Keratinocyte (primary cell): ENCODE results near the gene BID. TPM values are rescaled to one million over a fixed set of nuclear protein-coding genes. Genes with fewer than 3 reads are reported as not detected.

ENCODE experiments used
- DNase-seq: peaks from one replicate; pipeline ENCODE4 v3.0.0-alpha.2; 2011; ENCODE audit warnings: low read depth, missing footprints, low spot score
- FAIRE-seq: peaks from 2 replicates; lab custom pipeline; 2011; peaks lifted over from hg19 to GRCh38; lab: Jason Lieb, UNC
- H2AFZ ChIP-seq: 2 replicates; pipeline ENCODE4 v1.6.0; 2012; ENCODE audit warnings: low read length, control low read depth, inconsistent platforms; ENCODE audit not compliant: control insufficient read depth
- H3K27ac ChIP-seq: 2 replicates; pipeline ENCODE4 v1.5.1; 2011; ENCODE audit warnings: low read length; ENCODE audit not compliant: control insufficient read depth, insufficient read depth
- H3K27me3 ChIP-seq: 3 replicates; pipeline ENCODE4 v1.6.0; 2011; ENCODE audit warnings: low read length; ENCODE audit not compliant: control insufficient read depth, insufficient read depth; ENCODE audit errors: extremely low read depth
- H3K36me3 ChIP-seq, 2 experiments: 2 replicates in 1 of 2; 3 replicates in 1 of 2; pipeline ENCODE4 v1.5.1; 2011; ENCODE audit warnings: low read length in 2 of 2, mild to moderate bottlenecking in 1 of 2; ENCODE audit not compliant: control insufficient read depth in 2 of 2, insufficient read depth in 2 of 2; ENCODE audit errors: extremely low read depth in 1 of 2
- H3K4me1 ChIP-seq: 3 replicates; pipeline ENCODE4 v1.5.1; 2011; ENCODE audit warnings: low read length; ENCODE audit not compliant: control insufficient read depth, insufficient read depth; ENCODE audit errors: extremely low read depth
- H3K4me2 ChIP-seq: 3 replicates; pipeline ENCODE4 v1.6.0; 2011; ENCODE audit warnings: low read depth, low read length; ENCODE audit not compliant: control insufficient read depth, insufficient read depth; ENCODE audit errors: extremely low read depth
- H3K4me3 ChIP-seq, 3 experiments: fragments of 200-600 bp in 1 of 3; sonication (generic) in 1 of 3; 2 replicates in 2 of 3; 3 replicates in 1 of 3; pipeline ENCODE4 v1.5.1; 2011 to 2016; ENCODE audit warnings: low read length in 3 of 3, mild to moderate bottlenecking in 3 of 3, control low read depth in 2 of 3, inconsistent platforms in 1 of 3, low read depth in 1 of 3, mixed read lengths in 1 of 3, mixed run types in 1 of 3, moderate library complexity in 1 of 3; ENCODE audit not compliant: control insufficient read depth in 2 of 3, insufficient read depth in 2 of 3; ENCODE audit errors: extremely low read depth in 1 of 3
- H3K79me2 ChIP-seq: 2 replicates; pipeline ENCODE4 v1.6.0; 2012; ENCODE audit warnings: low read length; ENCODE audit not compliant: control insufficient read depth, insufficient read depth
- H3K9ac ChIP-seq: 3 replicates; pipeline ENCODE4 v1.6.0; 2011; ENCODE audit warnings: low read length; ENCODE audit not compliant: control insufficient read depth, insufficient read depth; ENCODE audit errors: extremely low read depth
- H3K9me1 ChIP-seq: 3 replicates; pipeline ENCODE4 v1.6.0; 2011; ENCODE audit warnings: low read length; ENCODE audit not compliant: control insufficient read depth, insufficient read depth; ENCODE audit errors: extremely low read depth
- H3K9me3 ChIP-seq: 2 replicates; pipeline ENCODE4 v1.5.1; 2012; ENCODE audit warnings: low read depth, low read length; ENCODE audit not compliant: control insufficient read depth
- H4K20me1 ChIP-seq: 3 replicates; pipeline ENCODE4 v1.6.0; 2011; ENCODE audit warnings: low read length; ENCODE audit not compliant: control insufficient read depth, insufficient read depth; ENCODE audit errors: extremely low read depth
- CTCF ChIP-seq, 3 experiments: IDR thresholded peaks in 1 of 3; conservative IDR thresholded peaks in 1 of 3; optimal IDR thresholded peaks in 1 of 3; 2 replicates in 2 of 3; 3 replicates in 1 of 3; pipeline versions ENCODE3 to v1.5.1; 2011; ENCODE audit warnings: low read length in 3 of 3, mild to moderate bottlenecking in 3 of 3, moderate library complexity in 2 of 3, control low read depth in 1 of 3, inconsistent platforms in 1 of 3; ENCODE audit not compliant: insufficient read depth in 2 of 3; ENCODE audit errors: extremely low read depth in 1 of 3
- EZH2 ChIP-seq: IDR thresholded peaks from one replicate; pipeline ENCODE4 v1.6.1; 2012; ENCODE audit warnings: inconsistent platforms, mild to moderate bottlenecking, low read length, moderate library complexity
- dilution Hi-C: fragments of 300-500 bp; cut with MboI; formaldehyde crosslinking; loops from one replicate; pipeline ENCODE4 v1.7.0; 2020; ENCODE audit warnings: low sequenced_read_pairs; ENCODE audit not compliant: extremely low pct_ligation_motif_present
- polyA plus RNA-seq, 5 experiments: library from polyadenylated mRNA; depleted of rRNA in 3 of 5; stranded (reverse) in 3 of 5; stranded (forward) in 1 of 5; unstranded in 1 of 5; fragments of >200 nt; gene quantifications; 1 replicate in 1 of 5; 2 replicates in 3 of 5; 3 replicates in 1 of 5; pipeline versions ENCODE4 v1.2.1 to v1.2.3, GENCODE V29; 2011 to 2012; ENCODE audit warnings: missing spikeins in 2 of 5, low read depth in 1 of 5, low replicate concordance in 1 of 5

The BID gene
- polyA plus RNA-seq, 1 donor (not counting 4 experiments of a cell fraction or from before 2014, with no cell fraction given): 46.0 TPM

DNA sequence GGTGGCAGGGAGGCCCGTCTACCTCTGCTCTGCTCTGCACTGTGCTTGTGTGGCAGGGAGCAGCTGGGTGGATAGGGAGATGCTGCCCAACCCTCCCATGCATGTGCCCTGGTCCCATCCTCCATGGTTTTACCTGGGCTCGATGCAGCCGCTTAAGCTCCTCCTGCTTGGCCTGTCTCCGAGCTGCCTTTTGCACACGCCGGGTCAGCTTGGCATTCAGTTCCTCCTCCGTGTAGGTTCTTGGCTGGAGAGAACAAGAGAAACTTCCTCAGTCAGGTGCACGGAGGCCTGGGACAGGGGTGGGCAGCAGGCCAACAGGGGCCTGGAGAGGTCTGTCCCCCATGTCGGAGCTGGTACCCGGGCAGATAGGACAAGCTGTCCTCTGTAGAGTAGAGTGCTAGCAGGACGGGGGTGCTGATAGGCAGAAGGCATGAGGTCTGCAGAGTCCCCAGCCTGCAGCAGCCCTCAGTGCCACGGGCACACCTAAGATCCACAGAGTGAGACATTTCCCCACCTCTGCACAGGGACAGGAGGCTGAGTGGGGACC, 36.4 kb upstream of the BID start:
- Histone ChIP-seq H4K20me1 (no peaks in the 10 kb centered on the region), H3K4me3 (no peak overlapping the region), H3K9me3 (no peaks in the 10 kb centered on the region), H3K4me1 (no peaks in the 10 kb centered on the region), H3K9me1 (peaks cover 2% of the 10 kb centered on the region), H2AFZ (no peak overlapping the region), H3K27ac (no peak overlapping the region), H3K27me3 (no peaks in the 10 kb centered on the region), H3K36me3 (peaks cover 31 to 52% of the 10 kb centered on the region in 2 experiments), H3K79me2 (no peaks in the 10 kb centered on the region), H3K9ac (no peak overlapping the region), H3K4me2 (no peak overlapping the region)
- dilution Hi-C loops: no loop called here
- no peak for TF ChIP-seq CTCF (optimal IDR thresholded peaks at IDR 0.05 in 1 of 3, IDR thresholded peaks at IDR 0.05 in 1 of 3, conservative IDR thresholded peaks at IDR 0.05 in 1 of 3; ENCODE audit: extremely low read depth in 1 of 3, insufficient read depth in 2 of 3, low read length in 3 of 3)
- TF ChIP-seq EZH2: no peak
- FAIRE-seq (no peak), DNase-seq (no peak)

GRCh38 chr22:17808693-17809403, 34.6 kb upstream of the BID start:
- dilution Hi-C loops: no loop called here
- H3K9me3 ChIP-seq: no peaks in the 10 kb centered on the region
- TF ChIP-seq EZH2: no peak
- no peak for TF ChIP-seq CTCF (optimal IDR thresholded peaks at IDR 0.05 in 1 of 3, IDR thresholded peaks at IDR 0.05 in 1 of 3, conservative IDR thresholded peaks at IDR 0.05 in 1 of 3; ENCODE audit: extremely low read depth in 1 of 3, insufficient read depth in 2 of 3, low read length in 3 of 3)
- H3K9ac ChIP-seq: no peak overlapping the region
- H3K27me3 ChIP-seq: no peaks in the 10 kb centered on the region
- peaks cover 29 to 47% of the 10 kb centered on the region in 2 experiments for H3K36me3 ChIP-seq
- no peak for DNase-seq
- FAIRE-seq: no peak
- no peak overlapping the region for H3K4me2 ChIP-seq
- no peak overlapping the region for H2AFZ ChIP-seq
- no peaks in the 10 kb centered on the region for H3K79me2 ChIP-seq
- no peak overlapping the region for H3K4me3 ChIP-seq
- peaks cover 9% of the 10 kb centered on the region for H3K4me1 ChIP-seq
- H3K27ac ChIP-seq: no peak overlapping the region
- H4K20me1 ChIP-seq: no peaks in the 10 kb centered on the region
- peaks cover 2% of the 10 kb centered on the region for H3K9me1 ChIP-seq
